Measurements from ENCODE around the gene C17orf114.

DNA sequence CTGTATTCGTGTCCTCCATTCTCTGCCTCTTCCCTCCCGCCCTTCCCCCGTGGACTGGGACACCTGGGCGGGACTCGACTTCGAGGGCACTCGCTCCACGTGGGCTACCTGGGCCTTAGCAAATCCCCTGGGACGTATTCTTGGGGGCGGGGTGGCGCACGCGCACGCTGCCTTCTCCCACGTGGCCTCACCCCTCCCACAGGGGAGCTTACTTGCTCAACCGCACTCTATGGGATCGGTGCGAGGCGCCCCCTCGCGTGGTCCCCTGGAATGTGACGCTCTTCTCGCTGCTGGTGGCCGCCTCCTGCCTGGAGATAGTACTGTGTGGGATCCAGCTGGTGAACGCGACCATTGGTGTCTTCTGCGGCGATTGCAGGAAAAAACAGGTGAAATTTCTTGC, 19.5 kb downstream of the C17orf114 start:
- TF ChIP-seq CTCF (IDR thresholded peaks at IDR 0.05) (no peak), POLR2A (IDR thresholded peaks at IDR 0.05) (no peak), POLR2AphosphoS5 (IDR thresholded peaks at IDR 0.05) (no peak), EP300 (IDR thresholded peaks at IDR 0.05) (no peak)

Data from sigmoid colon (tissue), 4 donors.